Measurements from ENCODE around the gene PCNP.
"Not testable (repeated sequence)": the region's sequence is repeated elsewhere in the genome, so short reads cannot be mapped to it uniquely, and the experiment has no call there.

The PCNP gene

DNA sequence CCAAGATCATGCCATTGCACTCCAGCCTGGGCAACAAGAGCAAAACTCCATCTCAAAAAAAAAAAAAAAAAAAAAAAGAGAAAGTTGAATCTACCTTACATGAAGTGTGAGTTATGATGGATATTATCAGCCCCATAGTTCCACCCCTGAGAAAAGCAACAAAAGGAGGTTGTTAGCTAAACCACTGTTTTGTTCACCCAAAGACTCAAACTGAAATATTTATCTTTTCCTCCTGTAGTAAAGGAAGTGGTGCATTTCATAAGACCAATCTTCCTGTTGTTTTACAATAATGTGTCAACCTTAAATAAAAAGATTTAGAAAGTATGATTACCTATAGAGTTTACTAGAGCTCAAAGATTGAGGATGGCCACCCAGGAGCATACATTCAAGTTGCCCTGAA, 31.0 kb upstream of the PCNP start:
- Histone ChIP-seq H3K27ac (ENCODE audit: low read depth, low read length) (no peak overlapping the region), H3K9ac (ENCODE audit: low read length) (no peak overlapping the region), H3K4me1 (ENCODE audit: control insufficient read depth, insufficient read depth, low read length) (no peaks in the 10 kb centered on the region)

DNA sequence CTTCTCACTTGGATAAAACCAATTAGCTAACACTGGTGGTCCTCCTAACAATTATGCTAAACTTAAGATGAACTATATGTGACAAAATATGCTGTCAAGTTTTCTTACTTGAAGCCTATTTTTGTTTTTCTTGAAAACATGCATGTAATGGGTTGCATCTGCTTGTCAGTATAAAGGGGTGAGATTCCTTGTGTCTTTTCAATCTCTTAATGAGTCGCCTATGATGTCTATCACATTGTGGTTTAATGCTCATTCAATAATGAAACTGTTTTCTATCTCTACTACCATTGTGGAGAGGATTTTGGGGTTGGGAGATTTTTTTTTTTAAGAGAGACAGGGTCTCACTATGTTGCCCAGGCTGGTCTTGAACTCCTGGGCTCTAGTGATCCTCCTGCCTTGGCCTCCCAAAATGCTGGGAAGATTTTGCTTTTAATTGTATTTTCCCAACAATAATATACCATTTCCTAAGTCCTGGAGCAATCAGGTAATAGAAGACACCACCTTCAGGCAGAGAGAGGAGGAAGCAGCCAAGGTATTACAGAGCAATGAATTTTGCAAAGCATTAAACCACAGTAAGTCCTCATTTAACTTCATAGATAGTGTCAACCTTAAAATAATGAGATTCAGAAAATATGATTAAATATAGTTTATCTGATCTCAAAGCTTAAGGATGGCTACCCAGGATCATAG, 29.7 kb upstream of the PCNP start:
- no peak overlapping the region for H3K4me3 ChIP-seq (ENCODE audit: low read length)
- H3K27me3 ChIP-seq (ENCODE audit: control insufficient read depth, insufficient read depth, low read length): no peaks in the 10 kb centered on the region
- H3K9ac ChIP-seq (ENCODE audit: low read length): no peak overlapping the region
- no peak overlapping the region for H3K27ac ChIP-seq (ENCODE audit: low read depth, low read length)
- no peaks in the 10 kb centered on the region for H3K4me1 ChIP-seq (ENCODE audit: control insufficient read depth, insufficient read depth, low read length)
- H3K36me3 ChIP-seq (ENCODE audit: control insufficient read depth, insufficient read depth, low read length): no peaks in the 10 kb centered on the region

More for the DNA sequence above, 31.0 kb upstream of the PCNP start:
- no peaks in the 10 kb centered on the region for H3K36me3 ChIP-seq (ENCODE audit: control insufficient read depth, insufficient read depth, low read length)
- no peaks in the 10 kb centered on the region for H3K27me3 ChIP-seq (ENCODE audit: control insufficient read depth, insufficient read depth, low read length)
- H3K4me3 ChIP-seq (ENCODE audit: low read length): no peak overlapping the region

DNA sequence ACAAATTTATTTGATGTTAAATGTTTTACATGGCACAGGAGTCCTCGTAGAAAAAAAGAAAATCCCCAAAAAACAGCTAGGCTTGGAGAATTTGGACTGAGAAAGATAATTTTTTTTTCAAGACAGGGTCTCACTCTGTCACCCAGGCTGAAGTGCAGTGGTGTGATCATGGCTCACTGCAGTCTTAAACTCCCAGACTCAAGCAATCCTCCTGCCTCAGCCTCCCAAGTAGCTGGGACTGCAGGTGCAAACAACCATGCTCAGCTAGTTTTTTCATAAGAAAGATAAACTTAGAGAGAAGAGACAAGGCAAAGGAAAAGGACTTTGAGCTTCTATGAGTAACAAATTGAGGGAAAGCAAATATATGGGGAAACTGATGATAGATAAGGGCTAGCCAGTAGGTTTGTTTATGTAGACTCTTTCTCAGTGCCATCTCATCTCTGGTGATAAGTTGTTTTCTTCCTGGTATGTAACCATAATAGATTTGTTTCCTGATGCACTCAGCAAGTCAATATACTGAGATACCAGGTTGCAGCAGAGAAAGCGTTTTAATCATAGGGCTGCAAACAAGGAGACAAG, 25.4 kb upstream of the PCNP start:
- H3K36me3 ChIP-seq (ENCODE audit: control insufficient read depth, insufficient read depth, low read length): no peaks in the 10 kb centered on the region
- H3K27ac ChIP-seq (ENCODE audit: low read depth, low read length): no peak overlapping the region
- H3K27me3 ChIP-seq (ENCODE audit: control insufficient read depth, insufficient read depth, low read length): no peaks in the 10 kb centered on the region
- no peak overlapping the region for H3K9ac ChIP-seq (ENCODE audit: low read length)
- no peaks in the 10 kb centered on the region for H3K4me1 ChIP-seq (ENCODE audit: control insufficient read depth, insufficient read depth, low read length)
- H3K4me3 ChIP-seq (ENCODE audit: low read length): no peak overlapping the region

DNA sequence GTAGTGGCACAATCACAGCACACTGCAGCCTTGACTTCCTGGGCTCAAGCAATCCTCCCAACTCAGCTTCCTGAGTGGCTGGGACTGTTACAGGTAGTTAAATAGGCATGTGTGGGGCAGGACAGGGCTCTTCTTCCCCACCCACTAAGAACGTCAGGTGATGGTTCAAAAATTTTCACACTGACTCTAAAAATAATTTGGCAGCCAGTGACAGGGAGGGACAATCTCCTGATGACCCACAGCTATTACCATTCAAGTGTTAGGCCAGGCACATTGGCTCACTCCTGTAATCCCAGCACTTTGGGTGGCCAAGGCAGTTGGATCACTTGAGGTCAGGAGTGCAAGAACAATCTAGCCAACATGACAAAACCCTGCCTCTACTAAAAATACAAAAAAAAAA, 24.5 kb upstream of the PCNP start:
- H3K36me3 ChIP-seq (ENCODE audit: control insufficient read depth, insufficient read depth, low read length): no peaks in the 10 kb centered on the region
- no peaks in the 10 kb centered on the region for H3K27me3 ChIP-seq (ENCODE audit: control insufficient read depth, insufficient read depth, low read length)
- H3K4me3 ChIP-seq (ENCODE audit: low read length): no peak overlapping the region
- H3K9ac ChIP-seq (ENCODE audit: low read length): no peak overlapping the region
- H3K4me1 ChIP-seq (ENCODE audit: control insufficient read depth, insufficient read depth, low read length): no peaks in the 10 kb centered on the region
- H3K27ac ChIP-seq (ENCODE audit: low read depth, low read length): no peak overlapping the region

DNA sequence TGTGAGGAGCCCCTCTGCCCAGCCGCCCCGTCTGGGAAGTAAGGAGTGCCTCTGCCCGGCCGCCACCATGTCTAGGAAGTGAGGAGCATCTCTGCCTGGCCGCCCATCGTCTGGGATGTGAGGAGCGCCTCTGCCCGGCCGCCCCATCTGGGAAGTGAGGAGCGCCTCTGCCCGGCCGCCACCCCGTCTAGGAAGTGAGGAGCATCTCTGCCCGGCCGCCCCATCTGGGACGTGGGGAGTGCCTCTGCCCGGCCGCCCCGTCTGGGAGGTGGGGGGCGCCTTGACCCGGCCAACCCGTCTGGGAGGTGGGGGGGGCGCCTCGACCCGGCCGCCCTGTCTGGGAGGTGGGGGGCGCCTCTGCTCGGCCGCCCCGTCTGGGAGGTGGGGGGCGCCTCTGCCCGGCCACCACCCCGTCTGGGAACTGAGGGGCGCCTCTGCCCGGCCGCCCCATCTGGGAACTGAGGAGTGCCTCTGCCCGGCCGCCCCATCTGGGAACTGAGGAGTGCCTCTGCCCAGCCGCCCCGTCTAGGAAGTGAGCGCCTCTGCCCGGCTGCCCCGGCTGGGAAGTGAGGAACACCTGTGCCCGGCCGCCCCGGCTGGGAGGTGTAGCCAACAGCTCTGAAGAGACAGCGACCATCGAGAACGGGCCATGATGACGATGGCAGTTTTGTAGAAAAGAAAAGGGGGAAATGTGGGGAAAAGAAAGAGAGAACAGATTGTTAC, 22.5 kb upstream of the PCNP start:
- not testable (repeated sequence) for H3K36me3 ChIP-seq (ENCODE audit: control insufficient read depth, insufficient read depth, low read length); H3K27ac ChIP-seq (ENCODE audit: low read depth, low read length); H3K27me3 ChIP-seq (ENCODE audit: control insufficient read depth, insufficient read depth, low read length); H3K4me3 ChIP-seq (ENCODE audit: low read length); H3K9ac ChIP-seq (ENCODE audit: low read length); H3K4me1 ChIP-seq (ENCODE audit: control insufficient read depth, insufficient read depth, low read length)

DNA sequence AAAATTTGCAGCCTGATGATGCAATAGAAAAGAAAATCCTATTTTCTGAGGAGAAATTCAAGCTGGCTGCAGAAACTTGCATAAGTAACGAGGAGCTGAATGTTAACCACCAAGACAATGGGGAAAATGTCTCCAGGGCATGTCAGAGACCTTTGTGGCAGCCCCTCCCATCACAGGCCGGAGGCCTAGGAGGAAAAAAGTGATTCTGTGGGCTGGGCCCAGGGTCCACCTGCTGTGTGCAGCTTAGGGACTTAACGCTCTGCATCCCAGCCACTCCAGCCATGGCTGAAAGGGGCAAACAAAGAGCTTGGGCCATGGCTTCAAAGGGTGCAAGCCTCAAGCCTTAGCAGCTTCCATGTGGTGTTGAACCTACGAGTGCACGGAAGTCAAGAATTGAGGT, 20.6 kb upstream of the PCNP start:
- not testable (repeated sequence) for H3K27me3 ChIP-seq (ENCODE audit: control insufficient read depth, insufficient read depth, low read length); H3K36me3 ChIP-seq (ENCODE audit: control insufficient read depth, insufficient read depth, low read length); H3K4me3 ChIP-seq (ENCODE audit: low read length); H3K27ac ChIP-seq (ENCODE audit: low read depth, low read length); H3K9ac ChIP-seq (ENCODE audit: low read length); H3K4me1 ChIP-seq (ENCODE audit: control insufficient read depth, insufficient read depth, low read length)

DNA sequence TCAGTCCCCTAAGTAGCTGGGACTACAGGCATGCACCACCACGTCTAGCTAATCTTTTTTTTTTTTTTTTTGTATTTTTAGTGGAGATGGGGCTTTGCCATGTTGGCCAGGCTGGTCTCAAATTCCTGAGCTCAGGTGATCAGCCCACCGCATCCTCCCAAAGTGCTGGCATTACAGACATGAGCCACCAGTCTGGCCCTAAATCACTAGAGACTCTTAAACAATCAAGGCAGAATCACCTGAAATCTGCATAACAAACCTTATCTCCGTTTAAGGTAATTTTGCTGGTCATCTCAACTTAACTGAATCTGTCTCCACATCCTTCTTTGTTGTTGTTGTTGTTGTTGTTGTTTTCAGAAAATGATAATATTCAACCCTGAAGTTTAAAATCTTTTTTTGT, 17.9 kb upstream of the PCNP start:
- Histone ChIP-seq H3K4me1 (ENCODE audit: control insufficient read depth, insufficient read depth, low read length) (no peaks in the 10 kb centered on the region), H3K4me3 (ENCODE audit: low read length) (no peak overlapping the region), H3K9ac (ENCODE audit: low read length) (no peak overlapping the region), H3K27ac (ENCODE audit: low read depth, low read length) (no peak overlapping the region), H3K36me3 (ENCODE audit: control insufficient read depth, insufficient read depth, low read length) (no peaks in the 10 kb centered on the region), H3K27me3 (ENCODE audit: control insufficient read depth, insufficient read depth, low read length) (no peaks in the 10 kb centered on the region)

DNA sequence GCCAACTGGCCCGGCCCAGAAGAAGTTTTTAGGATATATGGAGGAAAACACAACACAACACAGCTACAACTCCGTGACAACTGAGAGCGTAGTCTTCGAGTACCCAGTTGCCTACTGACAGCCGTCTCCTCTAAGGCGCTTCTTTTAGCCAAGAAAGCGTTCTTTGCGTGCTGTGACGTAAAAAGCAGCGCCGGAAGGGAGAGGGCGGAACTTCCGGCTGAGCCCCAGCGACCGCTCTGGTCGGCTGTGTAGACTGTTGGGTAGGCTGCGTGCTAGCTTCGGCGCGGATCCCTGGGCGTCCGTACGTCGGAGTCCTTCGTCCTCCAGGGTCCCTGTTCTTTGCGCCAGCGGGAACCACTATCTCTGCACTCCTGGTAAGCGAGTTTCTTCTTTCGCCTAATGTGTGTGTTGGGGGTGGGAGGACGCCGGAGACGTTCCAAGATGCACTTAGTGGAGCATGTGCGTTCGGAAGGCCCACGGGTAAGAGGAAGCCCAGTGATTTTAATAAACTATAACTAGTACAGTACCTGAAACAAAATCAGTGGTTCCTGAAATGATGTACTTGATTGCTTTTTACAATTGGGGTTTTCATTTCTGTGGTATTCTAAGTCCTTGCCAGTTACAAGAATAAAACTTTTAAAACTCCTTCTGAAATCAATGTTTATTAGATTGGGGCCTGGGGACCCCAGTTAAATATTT, 12.2 kb upstream of the PCNP start, which contains the start of gene TRMT10C:
TSS of gene TRMT10C (plus strand) at position 239 of the 699 bp plus-strand sequence. CDS start 2,914 bp downstream, outside the sequence.
- H3K27me3 ChIP-seq (ENCODE audit: control insufficient read depth, insufficient read depth, low read length): no peaks in the 10 kb centered on the region
- H3K9ac ChIP-seq (ENCODE audit: low read length): peak within 1 kb of the TSS; percentile 77
- peak within 1 kb of the TSS; percentile 90 for H3K27ac ChIP-seq (ENCODE audit: low read depth, low read length)
- peaks cover 6% of the 10 kb centered on the region for H3K36me3 ChIP-seq (ENCODE audit: control insufficient read depth, insufficient read depth, low read length)
- H3K4me1 ChIP-seq (ENCODE audit: control insufficient read depth, insufficient read depth, low read length): no peaks in the 10 kb centered on the region
- H3K4me3 ChIP-seq (ENCODE audit: low read length): peak within 1 kb of the TSS; percentile 89

DNA sequence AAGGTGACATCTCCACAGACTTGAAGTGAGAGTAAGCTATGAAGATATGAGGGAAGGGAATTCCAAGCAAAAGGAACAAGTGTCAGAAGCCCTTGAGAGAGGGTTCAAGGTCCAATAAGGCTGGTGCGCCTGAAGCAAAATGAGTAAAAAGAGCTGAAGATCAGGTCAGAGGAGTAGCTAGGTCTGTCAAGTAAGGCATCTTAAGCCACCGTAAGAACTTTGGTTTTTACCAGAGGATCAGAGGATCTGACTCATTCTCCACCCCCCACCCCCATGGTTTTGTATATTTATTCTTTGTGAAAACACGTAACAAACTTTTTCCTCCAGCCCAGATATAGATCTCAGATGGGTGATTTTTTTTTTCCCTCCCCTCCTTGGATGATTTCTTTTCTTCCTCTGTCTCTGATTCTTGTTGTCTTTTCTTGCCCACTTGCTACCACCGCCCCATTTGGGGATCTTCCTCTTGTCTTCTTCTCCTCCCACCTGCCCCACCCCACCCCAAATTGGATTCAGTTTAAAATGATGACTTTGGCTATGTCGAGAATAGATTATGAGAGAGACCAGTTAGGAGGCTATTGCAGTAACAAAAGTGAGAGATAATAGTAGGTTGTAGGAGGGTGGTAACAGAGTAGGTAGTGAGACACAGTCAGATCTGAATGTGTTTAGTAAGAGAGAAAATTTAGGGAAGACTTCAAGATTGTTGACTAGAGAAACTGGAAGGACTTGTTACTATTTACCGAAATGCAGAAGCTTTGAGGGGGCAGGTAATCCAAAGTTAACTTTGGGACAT, 6.3 kb upstream of the PCNP start:
- Histone ChIP-seq H3K27ac (ENCODE audit: low read depth, low read length) (no peak overlapping the region), H3K27me3 (ENCODE audit: control insufficient read depth, insufficient read depth, low read length) (no peaks in the 10 kb centered on the region), H3K4me3 (ENCODE audit: low read length) (no peak overlapping the region), H3K36me3 (ENCODE audit: control insufficient read depth, insufficient read depth, low read length) (peaks cover 6% of the 10 kb centered on the region), H3K9ac (ENCODE audit: low read length) (no peak overlapping the region), H3K4me1 (ENCODE audit: control insufficient read depth, insufficient read depth, low read length) (no peaks in the 10 kb centered on the region)

DNA sequence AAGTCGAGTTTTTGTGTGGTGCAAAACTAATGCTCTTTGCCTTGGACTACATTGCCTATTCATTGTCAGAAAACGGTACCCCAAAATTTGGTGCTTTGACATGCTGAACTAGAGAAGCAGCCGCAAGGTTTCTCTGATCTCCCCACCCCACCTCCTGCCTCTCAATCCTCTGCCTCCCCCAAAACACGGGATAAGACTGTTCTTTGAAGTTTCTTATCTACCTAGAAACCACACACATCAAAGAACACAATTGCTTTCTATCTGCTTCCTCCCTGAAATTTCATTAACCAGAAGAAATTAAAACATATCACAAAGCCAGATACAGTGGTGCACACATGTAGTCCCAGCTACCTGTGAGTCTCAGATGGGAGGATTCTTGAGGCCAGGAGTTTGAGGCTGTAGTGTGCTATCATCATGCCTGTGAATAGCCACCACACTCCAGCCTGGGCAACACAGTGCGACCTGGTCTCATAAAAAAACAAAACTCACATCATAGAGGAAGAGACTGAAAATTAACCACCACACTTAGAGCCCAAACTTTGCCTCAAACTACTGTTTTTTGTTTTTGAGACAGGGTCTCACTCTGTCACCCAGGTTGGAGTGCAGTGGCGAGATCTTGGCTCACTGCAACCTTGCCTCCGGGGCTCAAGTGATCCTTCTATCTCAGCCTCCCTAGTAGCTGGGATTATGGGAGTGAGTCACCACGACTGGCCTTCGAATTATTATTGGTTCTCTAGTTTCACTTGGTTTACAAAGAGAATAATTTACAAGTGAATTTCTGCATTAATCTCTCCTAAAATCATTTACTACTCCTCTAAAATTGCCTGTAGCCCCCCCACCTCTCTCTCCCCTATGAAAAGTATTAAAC, 2.7 kb upstream of the PCNP start:
- Histone ChIP-seq H3K4me3 (ENCODE audit: low read length) (no peak overlapping the region), H3K27ac (ENCODE audit: low read depth, low read length) (no peak overlapping the region), H3K9ac (ENCODE audit: low read length) (no peak overlapping the region), H3K36me3 (ENCODE audit: control insufficient read depth, insufficient read depth, low read length) (no peaks in the 10 kb centered on the region), H3K4me1 (ENCODE audit: control insufficient read depth, insufficient read depth, low read length) (peaks cover 4% of the 10 kb centered on the region), H3K27me3 (ENCODE audit: control insufficient read depth, insufficient read depth, low read length) (no peaks in the 10 kb centered on the region)

DNA sequence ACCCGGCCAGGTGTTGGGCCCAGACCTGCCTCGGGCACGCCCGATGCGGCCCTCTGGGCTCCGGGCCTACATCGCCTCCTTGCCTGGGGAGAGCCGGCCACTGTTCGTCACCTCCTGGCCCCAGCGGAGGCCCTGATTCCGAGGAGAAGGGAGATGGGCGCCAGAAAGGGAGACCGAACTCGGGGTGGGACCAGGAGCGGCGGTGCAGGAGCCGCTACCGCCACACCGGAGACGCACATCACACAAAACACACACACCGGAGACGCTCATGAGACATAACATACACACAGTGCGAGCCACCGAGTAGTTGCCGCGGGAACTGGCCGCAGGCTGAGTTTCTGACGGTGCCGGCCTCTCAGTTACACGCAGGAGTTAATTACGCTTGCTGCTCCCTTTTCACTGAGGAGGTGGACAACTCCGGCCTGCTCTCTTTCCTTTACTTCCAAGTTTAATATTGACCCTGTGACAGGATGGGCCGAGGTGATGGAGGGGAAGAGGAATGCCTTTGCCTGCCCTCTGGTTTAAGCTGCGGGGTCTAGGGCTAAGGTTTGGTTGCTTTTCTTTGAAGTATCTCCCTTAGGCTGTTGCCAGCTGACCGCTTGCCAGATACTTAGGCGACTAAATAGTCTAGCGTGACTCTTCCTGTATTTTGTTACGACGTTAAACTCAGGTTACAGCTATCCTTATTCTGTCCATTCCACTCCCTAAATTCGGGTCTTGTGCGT, 570 bp downstream of the PCNP start:
- peaks cover 17% of the 10 kb centered on the region for H3K4me1 ChIP-seq (ENCODE audit: control insufficient read depth, insufficient read depth, low read length)
- H3K9ac ChIP-seq (ENCODE audit: low read length): peak overlapping the region; percentile 99
- peak overlapping the region; percentile 98 for H3K27ac ChIP-seq (ENCODE audit: low read depth, low read length)

More for the DNA sequence above, 570 bp downstream of the PCNP start:
- peaks cover 3% of the 10 kb centered on the region for H3K36me3 ChIP-seq (ENCODE audit: control insufficient read depth, insufficient read depth, low read length)
- H3K27me3 ChIP-seq (ENCODE audit: control insufficient read depth, insufficient read depth, low read length): no peaks in the 10 kb centered on the region
- peak overlapping the region; percentile 95 for H3K4me3 ChIP-seq (ENCODE audit: low read length)
